Heart right ventricle (tissue), 16 donors: ENCODE results near the gene THSD4. TPM values are rescaled to one million over a fixed set of nuclear protein-coding genes. Genes with fewer than 3 reads are reported as not detected.

Experiments
- ATAC-seq, 8 donors: fragments of 200-7000 bp; cut with Tn5 transposase; one replicate each; pipeline ENCODE4 v1.9.1; 2020; ENCODE audit warnings: mild to moderate bottlenecking in 8 of 8, moderate library complexity in 8 of 8, moderate number of reproducible peaks in 1 of 8
- DNase-seq, 2 donors: peaks; one replicate each; pipeline ENCODE4 v3.0.0-alpha.2; 2020
- H3K27ac ChIP-seq, 10 donors: fragments of 200-600 bp; sonication (generic) in 2 of 10; one replicate each; pipeline versions ENCODE4 v1.5.0 to v1.8.0; 2020 to 2022; ENCODE audit warnings: mild to moderate bottlenecking in 3 of 10
- H3K27me3 ChIP-seq, 7 donors: fragments of 200-600 bp; one replicate each; pipeline ENCODE4 v1.8.0; 2021 to 2022; ENCODE audit warnings: mild to moderate bottlenecking in 2 of 7
- H3K36me3 ChIP-seq, 9 donors: fragments of 200-600 bp; sonication (generic) in 1 of 9; one replicate each; pipeline versions ENCODE4 v1.5.0 to v1.8.0; 2020 to 2022; ENCODE audit warnings: mild to moderate bottlenecking in 2 of 9
- H3K4me1 ChIP-seq, 9 donors: fragments of 200-600 bp; sonication (generic) in 1 of 9; one replicate each; pipeline versions ENCODE4 v1.5.0 to v1.8.0; 2020 to 2022; ENCODE audit warnings: mild to moderate bottlenecking in 4 of 9
- H3K4me3 ChIP-seq, 10 donors: fragments of 200-600 bp; sonication (generic) in 2 of 10; one replicate each; pipeline versions ENCODE4 v1.5.0 to v1.8.0; 2020 to 2022; ENCODE audit warnings: mild to moderate bottlenecking in 7 of 10, moderate library complexity in 2 of 10
- H3K9me3 ChIP-seq, 11 donors: fragments of 200-600 bp in 10 of 11; sonication (generic) in 2 of 11; one replicate each; pipeline versions ENCODE4 v1.5.0 to v1.8.0; 2013 to 2022; ENCODE audit warnings: mild to moderate bottlenecking in 2 of 11, control low read depth in 1 of 11, moderate library complexity in 1 of 11
- WGBS, 2 donors: extraction: QIAGEN DNeasy Blood & Tissue Kit; methylation state at CpG; one replicate each; pipeline ENCODE4 v1.1.7; 2013; ENCODE audit warnings: inconsistent platforms in 1 of 2; 5-methylcytosine and 5-hydroxymethylcytosine counted together
- intact Hi-C, 10 donors: fragments of 100-400 bp; cut with DNase I; formaldehyde crosslinking; loops; one replicate each; pipeline versions ENCODE4 v1.11.1 to v1.14.2; 2022
- polyA plus RNA-seq, 2 donors: library from polyadenylated mRNA; stranded (reverse); fragments of 200-250 nt; gene quantifications; one replicate each; pipeline ENCODE4 v1.2.3, GENCODE V29; 2013
- total RNA-seq, 10 donors: library from RNA; stranded (reverse); fragmentation: NEBNext Ultra II Directional in 3 of 10; extraction: Animal tissue kit (Norgen Biotek cat#: 25700) in 3 of 10; gene quantifications; one replicate each; pipeline versions ENCODE4 v1.2.1 to v1.2.4, GENCODE V29; 2021 to 2023
- TF ChIP-seq, protein P1 (sequence below), 9 donors: fragments of 200-600 bp; sonication (generic) in 2 of 9; IDR thresholded peaks; one replicate each; pipeline versions ENCODE4 v1.5.0 to v1.8.0; 2021 to 2022; ENCODE audit warnings: antibody characterized with exemption in 9 of 9, mild to moderate bottlenecking in 5 of 9, moderate library complexity in 1 of 9
- donor health status: Arrhythmogenic right ventricular cardiomyopathy.
- donor health status: ischemic (EF 13 %, LVEDD 7.1; RV severe dilation, severe dysfunction).
- donor health status: healthy with polysubstance abuse.
- donor health status: DM: no; HTN: yes; CAD: no.
- donor health status: DM: no; HTN: no; CAD: no.
- donor health status: ischemic (EF 25% LVEDD 6.9; RV normal size, moderate dysfunction).
- donor health status: ischemic (EF 25% LVEDD 5.7; RV mildly dilated, moderate dysfunction).
- donor health status: healthy.
- donor health status: DM: yes; HTN: yes; CAD: no.
- donor health status: Ischemic cardiomyopathy.
- donor health status: ischemic (EF 35%, LVEDD 5.7; RV mildly dilated, moderate dysfunction).
- donor health status: nonischemic (EF 11% LVEDD 7.7; RV severe dilation, severe dysfunction).
- donor health status: DM: yes; HTN: yes; CAD: no.
- donor health status: PGD.
- donor health status: ischemic (EF 29% LVEDD 5.4; RV normal size, mild dysfunction).
- donor health status: nonischemic (EF 23%, LVEDD 6.1; RV moderate dilation, normal function).

Gene THSD4
- total and polyA plus RNA-seq, 12 donors: 20.8 to 212 (median 139) TPM

DNA sequence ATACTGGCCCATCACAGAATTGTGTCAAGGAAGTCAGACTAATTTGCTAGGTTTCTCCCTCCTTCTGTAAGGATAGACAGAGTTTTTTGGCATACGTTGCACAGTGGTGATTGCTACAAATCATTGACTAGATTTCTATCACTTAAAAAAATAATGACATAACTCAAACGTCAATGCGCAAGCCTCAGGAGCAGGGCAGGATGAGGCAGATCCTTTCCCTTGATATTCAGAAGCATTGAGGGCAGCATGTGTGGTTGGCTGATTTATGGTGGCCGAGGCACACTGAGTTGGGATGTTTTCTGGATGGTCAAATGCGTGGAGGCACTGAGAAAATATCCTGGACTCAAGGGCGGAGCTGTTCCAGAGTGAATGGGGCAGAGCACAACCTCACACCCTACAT is 14.4 kb downstream of the THSD4 start:
- Histone ChIP-seq H3K9me3 (peaks cover 0 to 8% (median 0%) of the 10 kb centered on the region in 11 donors), H3K36me3 (no peaks in the 10 kb centered on the region), H3K4me1 (peaks cover 0 to 67% (median 35%) of the 10 kb centered on the region in 9 donors), H3K27ac (peak overlapping the region in 7 of 10 donors; percentile 47 to 88 (median 67)), H3K27me3 (no peaks in the 10 kb centered on the region), H3K4me3 (no peak overlapping the region)
- TF ChIP-seq, protein P1, sequence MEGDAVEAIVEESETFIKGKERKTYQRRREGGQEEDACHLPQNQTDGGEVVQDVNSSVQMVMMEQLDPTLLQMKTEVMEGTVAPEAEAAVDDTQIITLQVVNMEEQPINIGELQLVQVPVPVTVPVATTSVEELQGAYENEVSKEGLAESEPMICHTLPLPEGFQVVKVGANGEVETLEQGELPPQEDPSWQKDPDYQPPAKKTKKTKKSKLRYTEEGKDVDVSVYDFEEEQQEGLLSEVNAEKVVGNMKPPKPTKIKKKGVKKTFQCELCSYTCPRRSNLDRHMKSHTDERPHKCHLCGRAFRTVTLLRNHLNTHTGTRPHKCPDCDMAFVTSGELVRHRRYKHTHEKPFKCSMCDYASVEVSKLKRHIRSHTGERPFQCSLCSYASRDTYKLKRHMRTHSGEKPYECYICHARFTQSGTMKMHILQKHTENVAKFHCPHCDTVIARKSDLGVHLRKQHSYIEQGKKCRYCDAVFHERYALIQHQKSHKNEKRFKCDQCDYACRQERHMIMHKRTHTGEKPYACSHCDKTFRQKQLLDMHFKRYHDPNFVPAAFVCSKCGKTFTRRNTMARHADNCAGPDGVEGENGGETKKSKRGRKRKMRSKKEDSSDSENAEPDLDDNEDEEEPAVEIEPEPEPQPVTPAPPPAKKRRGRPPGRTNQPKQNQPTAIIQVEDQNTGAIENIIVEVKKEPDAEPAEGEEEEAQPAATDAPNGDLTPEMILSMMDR (IDR thresholded peaks at IDR 0.05): no peak
- ATAC-seq: no peak
- intact Hi-C loops: loop anchor here in 2 of 10 donors (10.0 kb wide), 2 partner anchors 55 to 105 kb away; no protein-coding TSS in a partner anchor
- 72 to 81% methylated on average over 6 of the region's 6 CpGs for WGBS, 2 donors
- DNase-seq: no peak

DNA sequence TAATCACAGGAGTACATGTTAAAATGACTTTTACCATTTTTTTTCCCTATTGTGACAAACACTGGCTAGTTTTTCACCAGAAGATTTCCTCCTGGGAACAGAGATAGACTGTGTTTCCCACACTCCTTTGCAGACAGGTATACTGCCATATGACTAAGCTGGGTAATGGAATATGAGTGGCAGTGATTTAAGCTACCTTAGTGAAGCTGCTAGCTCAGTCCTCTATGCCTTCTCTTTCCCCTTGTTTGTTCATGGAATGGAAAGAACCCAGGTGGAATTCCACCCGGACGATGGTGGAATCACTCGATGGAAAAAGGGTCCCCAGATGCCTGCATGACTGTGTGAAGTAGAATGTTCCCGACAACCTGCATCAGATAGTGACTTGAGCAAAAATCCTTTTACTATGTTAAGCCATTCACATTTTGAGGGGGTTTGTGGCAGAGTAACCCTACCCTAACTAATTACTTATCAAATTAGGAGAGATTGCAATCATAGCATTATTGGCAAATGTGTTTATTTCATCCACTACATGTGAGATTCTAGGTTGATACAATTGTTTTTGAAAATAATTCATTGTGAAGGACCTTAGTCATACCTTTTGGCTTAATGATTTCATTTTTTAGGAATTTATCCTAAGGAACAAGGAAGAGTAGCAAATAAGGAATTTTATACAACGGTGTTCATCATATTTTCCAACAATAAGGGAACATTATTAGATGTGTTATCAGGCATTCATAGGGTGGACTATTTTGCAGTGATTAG is 16.5 kb downstream of the THSD4 start:
- no peaks in the 10 kb centered on the region for H3K27me3 ChIP-seq

DNA sequence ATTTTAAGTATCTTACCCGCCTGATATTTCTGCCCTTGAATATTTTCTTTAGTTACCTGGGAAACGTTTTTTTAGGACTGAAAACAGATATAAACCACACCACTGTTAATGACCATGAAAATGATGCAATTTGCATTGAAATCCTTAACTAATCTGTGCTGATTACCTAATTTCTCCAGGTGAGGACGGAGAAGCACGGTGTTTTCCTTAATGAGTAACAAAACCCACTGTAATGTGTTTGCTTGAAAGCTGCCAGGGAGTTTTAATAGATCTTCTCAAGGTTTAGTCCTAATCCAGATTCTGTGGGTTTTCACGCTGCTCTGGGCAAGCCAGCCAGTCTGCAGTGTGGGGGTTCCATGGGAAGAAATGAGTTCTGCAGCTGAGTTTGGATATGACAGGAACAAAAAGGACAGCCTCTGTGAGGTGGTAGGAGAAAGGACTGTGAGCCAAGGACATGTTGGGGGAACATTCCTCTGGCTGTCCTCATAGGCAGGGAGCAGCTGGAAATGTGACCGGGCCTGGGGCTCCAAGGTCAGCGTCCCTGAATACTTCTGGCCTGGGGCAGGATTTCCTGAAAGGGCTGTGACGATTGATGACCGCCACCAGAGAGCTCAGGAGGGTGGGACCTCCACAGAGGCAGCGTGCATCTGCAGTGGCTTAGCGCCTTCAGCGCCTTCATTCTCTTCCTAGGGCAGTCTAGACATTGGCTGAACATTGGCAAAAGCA is 18.6 kb downstream of the THSD4 start:
- peak in 1 of 2 donors; percentile 42 for DNase-seq
- H3K9me3 ChIP-seq: no peaks in the 10 kb centered on the region
- H3K27me3 ChIP-seq: no peaks in the 10 kb centered on the region
- intact Hi-C loops: no loop called here
- 35 to 36% methylated on average over 12 of the region's 12 CpGs for WGBS, 2 donors
- peak overlapping the region in 9 of 10 donors; percentile 62 to 85 (median 69) for H3K27ac ChIP-seq
- H3K4me3 ChIP-seq: no peak overlapping the region
- peaks cover 7 to 77% (median 35%) of the 10 kb centered on the region in 9 donors for H3K4me1 ChIP-seq
- TF ChIP-seq, protein P1 (IDR thresholded peaks at IDR 0.05): no peak
- H3K36me3 ChIP-seq: no peaks in the 10 kb centered on the region
- ATAC-seq: peak; percentile 50 to 94 (median 77)

More for the DNA sequence above, 16.5 kb downstream of the THSD4 start:
- Histone ChIP-seq H3K9me3 (peaks cover 0 to 7% (median 0%) of the 10 kb centered on the region in 11 donors), H3K4me1 (peaks cover 6 to 64% (median 28%) of the 10 kb centered on the region in 9 donors), H3K4me3 (no peak overlapping the region), H3K27ac (peak overlapping the region in 5 of 10 donors; percentile 6 to 85 (median 46)), H3K36me3 (no peaks in the 10 kb centered on the region)
- 61 to 69% methylated on average over 5 of the region's 5 CpGs for WGBS, 2 donors
- ATAC-seq: no peak
- no peak for DNase-seq
- intact Hi-C loops: no loop called here
- TF ChIP-seq, protein P1 (IDR thresholded peaks at IDR 0.05): no peak

DNA sequence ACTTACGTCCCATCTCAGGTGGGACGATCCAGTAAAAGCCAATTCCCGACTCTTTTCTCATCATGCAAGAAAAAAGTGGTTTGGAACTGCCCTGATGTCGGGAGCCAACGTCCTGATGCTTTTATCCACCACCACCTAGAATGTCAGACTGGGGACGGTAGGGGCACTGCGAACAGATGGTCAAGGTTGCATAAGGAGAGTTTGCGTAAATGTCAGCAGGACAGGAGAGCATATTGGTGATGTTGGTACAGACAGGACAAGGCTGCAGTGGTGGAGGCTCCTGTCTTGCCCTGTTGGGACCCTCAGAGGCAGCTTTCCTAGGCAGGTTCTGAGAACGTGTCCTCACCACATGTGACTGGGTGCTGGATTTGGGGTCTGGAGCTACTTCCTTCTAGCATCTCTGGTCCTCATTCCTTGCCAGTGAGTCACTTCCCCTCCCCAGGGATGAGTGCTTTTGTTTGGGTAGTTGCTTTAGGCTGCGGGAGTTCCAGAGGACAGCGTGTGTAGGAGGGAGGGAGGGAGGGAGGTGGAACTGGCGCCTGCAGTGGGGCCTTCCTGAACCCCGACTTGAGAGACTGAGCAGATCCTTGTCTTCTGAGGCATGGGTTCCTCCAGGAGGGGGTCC is 21.0 kb downstream of the THSD4 start:
- peaks cover 0 to 6% (median 0%) of the 10 kb centered on the region in 9 donors for H3K36me3 ChIP-seq
- H3K4me3 ChIP-seq: no peak overlapping the region
- peak; percentile 23 to 80 (median 74) for ATAC-seq
- peaks cover 7 to 83% (median 32%) of the 10 kb centered on the region in 9 donors for H3K4me1 ChIP-seq
- H3K27me3 ChIP-seq: no peaks in the 10 kb centered on the region
- no peaks in the 10 kb centered on the region for H3K9me3 ChIP-seq
- TF ChIP-seq, protein P1 (IDR thresholded peaks at IDR 0.05): no peak
- intact Hi-C loops: loop anchor here in 1 of 10 donors (5.0 kb wide), 1 partner anchor 871 kb away; no protein-coding TSS in a partner anchor
- H3K27ac ChIP-seq: peak overlapping the region in 9 of 10 donors; percentile 14 to 81 (median 52)
- WGBS, 2 donors: 66% methylated on average over 13 of the region's 13 CpGs
- DNase-seq: no peak
